ENCODE results near the gene CHAD.

DNA sequence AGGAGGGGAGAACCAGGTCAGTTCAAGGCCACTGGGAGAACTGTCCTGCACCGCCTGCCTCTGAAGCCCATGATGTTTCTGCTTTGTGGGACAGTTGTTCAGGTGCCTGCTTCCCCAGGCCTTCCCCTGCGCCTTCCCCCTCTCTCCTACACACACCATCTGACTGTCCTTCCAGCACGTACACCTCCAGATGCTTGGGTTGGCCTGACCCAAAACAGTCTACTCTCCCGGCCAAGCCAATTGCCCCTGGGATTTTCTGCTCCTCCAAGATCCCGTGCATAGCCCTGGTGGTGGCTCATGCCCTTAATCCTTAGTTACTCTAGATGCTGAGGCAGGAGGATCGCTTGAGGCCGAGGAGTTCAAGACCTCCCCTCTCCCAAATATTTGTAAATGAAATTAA lies 9.3 kb upstream of the CHAD start:
- TF ChIP-seq, protein P1, sequence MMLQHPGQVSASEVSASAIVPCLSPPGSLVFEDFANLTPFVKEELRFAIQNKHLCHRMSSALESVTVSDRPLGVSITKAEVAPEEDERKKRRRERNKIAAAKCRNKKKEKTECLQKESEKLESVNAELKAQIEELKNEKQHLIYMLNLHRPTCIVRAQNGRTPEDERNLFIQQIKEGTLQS (CRISPR knock-in tag; conservative IDR thresholded peaks at IDR 0.05) = no peak
- TF ChIP-seq, protein P2, sequence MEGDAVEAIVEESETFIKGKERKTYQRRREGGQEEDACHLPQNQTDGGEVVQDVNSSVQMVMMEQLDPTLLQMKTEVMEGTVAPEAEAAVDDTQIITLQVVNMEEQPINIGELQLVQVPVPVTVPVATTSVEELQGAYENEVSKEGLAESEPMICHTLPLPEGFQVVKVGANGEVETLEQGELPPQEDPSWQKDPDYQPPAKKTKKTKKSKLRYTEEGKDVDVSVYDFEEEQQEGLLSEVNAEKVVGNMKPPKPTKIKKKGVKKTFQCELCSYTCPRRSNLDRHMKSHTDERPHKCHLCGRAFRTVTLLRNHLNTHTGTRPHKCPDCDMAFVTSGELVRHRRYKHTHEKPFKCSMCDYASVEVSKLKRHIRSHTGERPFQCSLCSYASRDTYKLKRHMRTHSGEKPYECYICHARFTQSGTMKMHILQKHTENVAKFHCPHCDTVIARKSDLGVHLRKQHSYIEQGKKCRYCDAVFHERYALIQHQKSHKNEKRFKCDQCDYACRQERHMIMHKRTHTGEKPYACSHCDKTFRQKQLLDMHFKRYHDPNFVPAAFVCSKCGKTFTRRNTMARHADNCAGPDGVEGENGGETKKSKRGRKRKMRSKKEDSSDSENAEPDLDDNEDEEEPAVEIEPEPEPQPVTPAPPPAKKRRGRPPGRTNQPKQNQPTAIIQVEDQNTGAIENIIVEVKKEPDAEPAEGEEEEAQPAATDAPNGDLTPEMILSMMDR (IDR thresholded peaks at IDR 0.05) = no peak
- TF ChIP-seq, protein P3, sequence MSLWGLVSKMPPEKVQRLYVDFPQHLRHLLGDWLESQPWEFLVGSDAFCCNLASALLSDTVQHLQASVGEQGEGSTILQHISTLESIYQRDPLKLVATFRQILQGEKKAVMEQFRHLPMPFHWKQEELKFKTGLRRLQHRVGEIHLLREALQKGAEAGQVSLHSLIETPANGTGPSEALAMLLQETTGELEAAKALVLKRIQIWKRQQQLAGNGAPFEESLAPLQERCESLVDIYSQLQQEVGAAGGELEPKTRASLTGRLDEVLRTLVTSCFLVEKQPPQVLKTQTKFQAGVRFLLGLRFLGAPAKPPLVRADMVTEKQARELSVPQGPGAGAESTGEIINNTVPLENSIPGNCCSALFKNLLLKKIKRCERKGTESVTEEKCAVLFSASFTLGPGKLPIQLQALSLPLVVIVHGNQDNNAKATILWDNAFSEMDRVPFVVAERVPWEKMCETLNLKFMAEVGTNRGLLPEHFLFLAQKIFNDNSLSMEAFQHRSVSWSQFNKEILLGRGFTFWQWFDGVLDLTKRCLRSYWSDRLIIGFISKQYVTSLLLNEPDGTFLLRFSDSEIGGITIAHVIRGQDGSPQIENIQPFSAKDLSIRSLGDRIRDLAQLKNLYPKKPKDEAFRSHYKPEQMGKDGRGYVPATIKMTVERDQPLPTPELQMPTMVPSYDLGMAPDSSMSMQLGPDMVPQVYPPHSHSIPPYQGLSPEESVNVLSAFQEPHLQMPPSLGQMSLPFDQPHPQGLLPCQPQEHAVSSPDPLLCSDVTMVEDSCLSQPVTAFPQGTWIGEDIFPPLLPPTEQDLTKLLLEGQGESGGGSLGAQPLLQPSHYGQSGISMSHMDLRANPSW (CRISPR knock-in tag; conservative IDR thresholded peaks at IDR 0.05; ENCODE audit: low read depth) = no peak
- no peak for TF ChIP-seq TEAD4 (CRISPR knock-in tag; IDR thresholded peaks at IDR 0.05)
- no peak for TF ChIP-seq ZNF263 (CRISPR knock-in tag; IDR thresholded peaks at IDR 0.05; ENCODE audit: low read depth)
- no peak for TF ChIP-seq FOXK1 (CRISPR knock-in tag; IDR thresholded peaks at IDR 0.05)
- TF ChIP-seq NR3C1 (CRISPR knock-in tag; conservative IDR thresholded peaks at IDR 0.05; ENCODE audit: low read depth) = no peak
- TF ChIP-seq ETV6 (CRISPR knock-in tag; IDR thresholded peaks at IDR 0.05) = no peak
- TF ChIP-seq ZNF416 (CRISPR knock-in tag; IDR thresholded peaks at IDR 0.05) = no peak
- TF ChIP-seq, protein P4, sequence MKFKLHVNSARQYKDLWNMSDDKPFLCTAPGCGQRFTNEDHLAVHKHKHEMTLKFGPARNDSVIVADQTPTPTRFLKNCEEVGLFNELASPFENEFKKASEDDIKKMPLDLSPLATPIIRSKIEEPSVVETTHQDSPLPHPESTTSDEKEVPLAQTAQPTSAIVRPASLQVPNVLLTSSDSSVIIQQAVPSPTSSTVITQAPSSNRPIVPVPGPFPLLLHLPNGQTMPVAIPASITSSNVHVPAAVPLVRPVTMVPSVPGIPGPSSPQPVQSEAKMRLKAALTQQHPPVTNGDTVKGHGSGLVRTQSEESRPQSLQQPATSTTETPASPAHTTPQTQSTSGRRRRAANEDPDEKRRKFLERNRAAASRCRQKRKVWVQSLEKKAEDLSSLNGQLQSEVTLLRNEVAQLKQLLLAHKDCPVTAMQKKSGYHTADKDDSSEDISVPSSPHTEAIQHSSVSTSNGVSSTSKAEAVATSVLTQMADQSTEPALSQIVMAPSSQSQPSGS (CRISPR knock-in tag; IDR thresholded peaks at IDR 0.05; ENCODE audit: borderline replicate concordance, low read depth) = no peak
- no peak for TF ChIP-seq ZBTB21 (CRISPR knock-in tag; IDR thresholded peaks at IDR 0.05; ENCODE audit: borderline replicate concordance)
